ENCODE measurements around the gene CRAT.

The CRAT gene

DNA sequence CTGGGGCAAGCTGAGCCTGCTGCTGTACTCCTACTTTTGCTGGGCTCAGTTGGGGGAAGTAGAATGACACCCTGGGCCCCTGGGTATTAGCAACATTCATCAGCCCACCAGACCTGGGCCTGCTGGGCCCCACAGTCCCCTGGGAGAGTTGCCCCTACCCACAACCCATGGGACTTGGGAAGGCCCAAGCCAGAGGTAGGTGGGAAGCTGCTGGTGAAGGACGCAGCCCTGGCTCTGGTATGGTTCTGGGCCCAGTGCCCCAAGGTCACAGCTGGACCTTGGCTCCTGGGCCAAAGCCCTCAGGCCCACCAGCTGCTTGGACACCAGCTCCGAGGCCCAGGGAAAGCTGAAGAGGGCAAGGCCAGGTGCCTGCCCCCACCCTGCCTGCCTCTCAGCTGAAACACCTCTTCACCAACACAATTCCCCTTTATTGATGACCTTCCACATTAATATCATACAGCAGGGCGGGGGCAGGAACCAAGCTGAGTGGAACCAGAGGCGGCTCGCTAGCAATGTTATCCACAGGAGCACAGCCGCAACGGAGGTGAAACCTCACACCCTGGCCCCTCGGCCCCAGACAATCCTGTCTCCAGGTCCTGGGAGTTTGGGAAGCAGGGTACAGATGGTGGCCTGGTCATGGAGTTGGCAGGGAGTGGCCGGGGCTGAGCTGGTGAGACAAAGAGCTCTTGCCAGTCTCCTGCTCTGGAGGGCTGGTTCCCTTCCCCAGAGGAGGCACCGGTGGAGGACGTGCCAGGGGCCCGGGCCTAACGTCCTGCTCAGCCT, 16.0 kb downstream of the CRAT start:
- no peaks in the 10 kb centered on the region for H3K9me3 Mint-ChIP-seq
- H3K27ac Mint-ChIP-seq, result no peak overlapping the region

GRCh38 chr9:129093602-129094386, 16.8 kb downstream of the CRAT start:
- Mint-ChIP-seq H3K4me1 (no peaks in the 10 kb centered on the region), H3K27ac (no peak overlapping the region), H3K4me3 (no peak overlapping the region), H3K27me3 (ENCODE audit: low read depth) (no peaks in the 10 kb centered on the region), H3K9me3 (no peaks in the 10 kb centered on the region), H3K36me3 (ENCODE audit: low read depth) (peaks cover 20% of the 10 kb centered on the region)
- TF ChIP-seq, protein P1, sequence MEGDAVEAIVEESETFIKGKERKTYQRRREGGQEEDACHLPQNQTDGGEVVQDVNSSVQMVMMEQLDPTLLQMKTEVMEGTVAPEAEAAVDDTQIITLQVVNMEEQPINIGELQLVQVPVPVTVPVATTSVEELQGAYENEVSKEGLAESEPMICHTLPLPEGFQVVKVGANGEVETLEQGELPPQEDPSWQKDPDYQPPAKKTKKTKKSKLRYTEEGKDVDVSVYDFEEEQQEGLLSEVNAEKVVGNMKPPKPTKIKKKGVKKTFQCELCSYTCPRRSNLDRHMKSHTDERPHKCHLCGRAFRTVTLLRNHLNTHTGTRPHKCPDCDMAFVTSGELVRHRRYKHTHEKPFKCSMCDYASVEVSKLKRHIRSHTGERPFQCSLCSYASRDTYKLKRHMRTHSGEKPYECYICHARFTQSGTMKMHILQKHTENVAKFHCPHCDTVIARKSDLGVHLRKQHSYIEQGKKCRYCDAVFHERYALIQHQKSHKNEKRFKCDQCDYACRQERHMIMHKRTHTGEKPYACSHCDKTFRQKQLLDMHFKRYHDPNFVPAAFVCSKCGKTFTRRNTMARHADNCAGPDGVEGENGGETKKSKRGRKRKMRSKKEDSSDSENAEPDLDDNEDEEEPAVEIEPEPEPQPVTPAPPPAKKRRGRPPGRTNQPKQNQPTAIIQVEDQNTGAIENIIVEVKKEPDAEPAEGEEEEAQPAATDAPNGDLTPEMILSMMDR (IDR thresholded peaks at IDR 0.05; ENCODE audit: unreplicated experiment in 3 of 3), result no peak

More for the DNA sequence above, 16.0 kb downstream of the CRAT start:
- Mint-ChIP-seq H3K4me1 (no peaks in the 10 kb centered on the region), H3K36me3 (ENCODE audit: low read depth) (peaks cover 19% of the 10 kb centered on the region), H3K4me3 (no peak overlapping the region), H3K27me3 (ENCODE audit: low read depth) (no peaks in the 10 kb centered on the region)
- TF ChIP-seq, protein P1 (IDR thresholded peaks at IDR 0.05; ENCODE audit: unreplicated experiment in 3 of 3), result no peak

GRCh38 chr9:129089246-129089645, 21.3 kb downstream of the CRAT start:
- Mint-ChIP-seq H3K27ac (no peak overlapping the region), H3K36me3 (ENCODE audit: low read depth) (peaks cover 12% of the 10 kb centered on the region), H3K27me3 (ENCODE audit: low read depth) (no peaks in the 10 kb centered on the region), H3K4me3 (no peak overlapping the region), H3K9me3 (no peaks in the 10 kb centered on the region), H3K4me1 (no peaks in the 10 kb centered on the region)
- TF ChIP-seq, protein P1 (IDR thresholded peaks at IDR 0.05; ENCODE audit: unreplicated experiment in 3 of 3), result no peak

DNA sequence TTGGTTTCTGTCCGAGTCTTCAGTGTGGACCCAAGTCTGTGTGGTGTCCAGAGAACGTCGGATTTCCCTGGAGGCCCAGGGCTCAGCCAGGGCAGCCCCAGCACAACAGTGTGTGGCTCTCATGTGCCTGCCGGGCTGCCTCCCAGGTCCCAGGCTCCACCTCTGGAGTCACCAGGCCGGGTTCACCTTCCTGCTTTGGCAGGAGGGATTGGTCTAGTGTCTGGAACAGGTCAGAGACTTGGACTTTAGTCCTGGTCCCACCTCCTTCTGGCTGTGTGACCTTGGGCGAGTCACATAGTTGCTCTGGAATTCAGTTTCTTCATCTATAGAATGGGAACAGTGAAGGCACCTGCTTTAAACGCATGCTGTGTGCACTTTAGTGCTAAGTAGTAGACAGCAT, 26.5 kb downstream of the CRAT start:
- Mint-ChIP-seq H3K4me1 (peaks cover 7% of the 10 kb centered on the region), H3K36me3 (ENCODE audit: low read depth) (peaks cover 4% of the 10 kb centered on the region), H3K4me3 (no peak overlapping the region), H3K27ac (no peak overlapping the region), H3K9me3 (no peaks in the 10 kb centered on the region), H3K27me3 (ENCODE audit: low read depth) (no peaks in the 10 kb centered on the region)
- TF ChIP-seq, protein P1 (IDR thresholded peaks at IDR 0.05; ENCODE audit: unreplicated experiment in 3 of 3), result no peak

- H3K36me3 Mint-ChIP-seq (ENCODE audit: low read depth), result peaks cover 4% of the 10 kb centered on the region
- H3K9me3 Mint-ChIP-seq, result no peaks in the 10 kb centered on the region
- H3K27ac Mint-ChIP-seq, result no peak overlapping the region
- TF ChIP-seq, protein P1 (IDR thresholded peaks at IDR 0.05; ENCODE audit: unreplicated experiment in 3 of 3), result no peak
- H3K27me3 Mint-ChIP-seq (ENCODE audit: low read depth), result no peaks in the 10 kb centered on the region
- peak overlapping the region; percentile 92 to 93 (median 93) for H3K4me3 Mint-ChIP-seq
- peaks cover 7% of the 10 kb centered on the region for H3K4me1 Mint-ChIP-seq
These were observed 29.1 kb downstream of the CRAT start for GRCh38 chr9:129081388-129081904.

All from nephron (organoid).